GM12891 (cell line): ENCODE measurements around the gene KRTAP4-7.
"Not testable (repeated sequence)": the region's sequence is repeated elsewhere in the genome, so short reads cannot be mapped to it uniquely, and the experiment has no call there.

Experiments used
- DNase-seq: peaks from one replicate; pipeline ENCODE4 v3.0.0; 2011; ENCODE audit warnings: low spot score; ENCODE audit not compliant: insufficient read length
- FAIRE-seq: peaks from 2 replicates; lab custom pipeline; 2011; peaks lifted over from hg19 to GRCh38; lab: Jason Lieb, UNC
- PAX5 ChIP-seq: IDR thresholded peaks from 2 replicates; pipeline ENCODE4 v1.6.1; 2011; ENCODE audit warnings: low read length, moderate library complexity, mild to moderate bottlenecking; ENCODE audit not compliant: insufficient read depth, severe bottlenecking
- POLR2A ChIP-seq: IDR thresholded peaks from 2 replicates; pipeline ENCODE4 v1.6.1; 2011; ENCODE audit warnings: low read depth, low read length, control low read depth
- POLR2AphosphoS5 ChIP-seq: IDR thresholded peaks from 2 replicates; pipeline ENCODE4 v1.6.1; 2011; ENCODE audit warnings: low read depth, low read length, control low read depth
- POU2F2 ChIP-seq: IDR thresholded peaks from 2 replicates; pipeline ENCODE4 v1.6.1; 2011; ENCODE audit warnings: low read depth, mild to moderate bottlenecking, control low read depth, low read length, moderate library complexity
- SPI1 ChIP-seq: IDR thresholded peaks from 2 replicates; pipeline ENCODE4 v1.6.1; 2011; ENCODE audit warnings: low read depth, low read length, control low read depth
- TAF1 ChIP-seq: IDR thresholded peaks from 2 replicates; pipeline ENCODE4 v1.6.1; 2011; ENCODE audit warnings: low read depth, low read length, control low read depth

The KRTAP4-7 gene

GRCh38 chr17:41065829-41066624 is 17.9 kb upstream of the KRTAP4-7 start, which contains the start of gene KRTAP2-4:
KRTAP2-4 (minus strand) TSS chr17:41065879; CDS start chr17:41065845, 34 bp downstream.
- no peak for DNase-seq
- no peak for FAIRE-seq
- TF ChIP-seq POLR2AphosphoS5 (no peak), SPI1 (no peak), PAX5 (no peak), TAF1 (no peak), POLR2A (no peak)

GRCh38 chr17:41067281-41067680 is 16.7 kb upstream of the KRTAP4-7 start:
- no peak for DNase-seq
- no peak for TF ChIP-seq SPI1
- no peak for TF ChIP-seq POLR2A
- TF ChIP-seq PAX5: no peak
- TF ChIP-seq TAF1: no peak
- no peak for TF ChIP-seq POLR2AphosphoS5
- no peak for TF ChIP-seq POU2F2
- FAIRE-seq: no peak

- TF ChIP-seq POU2F2 (no peak), POLR2A (no peak), TAF1 (no peak), PAX5 (no peak), POLR2AphosphoS5 (no peak), SPI1 (no peak)
- FAIRE-seq: no peak
- DNase-seq: no peak
Observed at GRCh38 chr17:41069031-41069430, 14.9 kb upstream of the KRTAP4-7 start.

DNA sequence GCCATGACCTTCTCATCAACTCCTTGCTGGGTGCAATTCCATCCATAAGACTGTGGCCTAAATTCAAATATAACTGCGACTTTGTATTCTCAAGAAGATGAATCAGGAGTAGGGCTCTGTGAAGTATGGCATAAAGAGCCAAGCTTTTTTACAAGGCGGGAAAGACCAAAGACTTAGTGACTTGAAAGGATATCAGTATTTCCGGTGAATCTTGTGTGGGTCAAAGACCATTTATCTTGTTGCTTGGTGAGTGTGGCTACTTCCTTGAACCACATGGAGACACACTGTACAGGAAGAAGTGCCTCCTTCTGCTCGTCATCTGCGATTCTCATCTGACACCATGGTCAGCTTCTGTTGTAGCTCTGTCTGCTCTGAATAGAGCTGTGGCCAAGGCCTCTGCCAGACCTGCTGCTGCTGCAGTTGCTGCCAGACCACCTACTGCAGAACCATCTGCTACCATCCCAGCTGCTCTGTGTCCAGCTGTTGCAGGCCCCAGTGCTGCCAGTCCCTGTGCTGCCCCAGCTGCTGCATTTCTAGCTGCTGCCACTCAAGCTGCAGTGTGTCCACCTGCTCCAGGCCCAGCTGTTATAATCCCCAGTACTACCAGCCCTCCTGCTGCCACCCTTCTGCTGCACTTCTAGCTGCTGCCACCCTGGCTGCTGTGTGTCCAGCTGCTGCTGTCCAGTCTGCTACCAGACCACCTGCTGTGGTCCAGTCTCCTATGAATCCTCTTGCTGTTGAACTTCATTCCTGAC is 12.2 kb upstream of the KRTAP4-7 start:
- TF ChIP-seq PAX5 (no peak), TAF1 (no peak)
- no peak for DNase-seq
- no peak for FAIRE-seq

GRCh38 chr17:41073676-41074075 is 10.3 kb upstream of the KRTAP4-7 start:
- TF ChIP-seq POLR2A (no peak), POU2F2 (no peak), PAX5 (no peak), TAF1 (no peak), SPI1 (no peak), POLR2AphosphoS5 (no peak)
- DNase-seq (no peak), FAIRE-seq (no peak)

DNA sequence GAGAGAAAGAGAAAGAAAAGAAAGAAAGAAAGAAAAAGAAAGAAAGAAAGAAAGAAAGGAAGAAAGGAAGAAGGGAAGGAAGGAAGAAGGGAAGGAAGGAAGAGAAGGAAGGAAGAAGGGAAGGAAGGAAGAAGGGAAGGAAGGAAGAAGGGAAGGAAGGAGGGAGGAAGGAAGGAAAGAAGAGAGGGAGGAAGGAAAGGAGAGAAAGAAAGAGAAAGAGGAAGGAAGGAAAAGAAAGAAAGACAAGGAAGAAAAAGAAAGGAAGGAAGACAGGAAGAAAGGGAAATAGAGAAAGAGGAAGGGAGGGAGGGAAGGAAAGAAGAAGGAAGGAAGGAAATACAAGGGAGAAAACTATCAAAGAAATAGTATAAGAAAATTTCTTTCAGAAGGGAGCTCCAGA is 7.2 kb upstream of the KRTAP4-7 start:
- no peak for DNase-seq
- TF ChIP-seq POLR2A (no peak), PAX5 (no peak), TAF1 (no peak), SPI1 (no peak), POLR2AphosphoS5 (no peak)
- no peak for FAIRE-seq

DNA sequence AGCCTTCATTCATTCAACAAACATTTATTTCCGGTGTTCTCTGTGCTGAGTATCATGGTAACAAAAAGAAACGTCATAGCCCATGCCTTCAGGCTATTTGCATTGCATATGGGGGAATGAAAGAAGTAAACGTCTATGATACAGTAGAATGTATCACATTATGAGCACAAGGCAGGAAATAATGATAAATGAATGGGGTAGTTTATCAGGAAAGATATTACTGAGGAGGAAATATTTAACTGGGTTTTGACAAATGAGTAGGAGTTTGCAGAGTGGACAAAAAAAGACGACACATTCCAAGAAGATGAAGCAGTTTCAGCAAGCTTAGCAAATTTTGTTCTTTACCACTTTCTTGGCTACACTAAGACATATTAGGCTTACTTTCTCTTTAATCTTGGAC is 1.3 kb upstream of the KRTAP4-7 start:
- no peak for TF ChIP-seq POU2F2
- TF ChIP-seq POLR2A: no peak
- TF ChIP-seq SPI1: no peak
- TF ChIP-seq TAF1: no peak
- TF ChIP-seq PAX5: no peak
- no peak for TF ChIP-seq POLR2AphosphoS5
- DNase-seq (no peak), FAIRE-seq (no peak)

DNA sequence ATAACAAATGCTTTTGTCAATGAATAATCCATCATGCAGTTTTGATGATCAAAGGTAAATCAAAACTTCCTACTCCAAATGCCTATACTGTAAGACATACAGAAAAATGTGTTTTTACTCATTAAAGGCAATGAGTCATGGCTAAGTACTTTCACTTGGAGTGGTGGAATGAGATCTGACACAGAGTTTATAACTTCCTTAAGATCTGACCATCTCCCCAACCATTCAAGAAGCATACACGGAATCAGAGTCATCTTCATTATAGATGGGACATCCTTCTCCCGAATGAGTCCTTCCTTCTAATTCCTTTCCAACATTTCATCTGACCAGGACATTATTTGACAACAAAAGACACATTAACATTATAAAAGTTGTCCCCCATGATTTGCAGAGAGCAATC is 523 bp upstream of the KRTAP4-7 start:
- FAIRE-seq, DNase-seq: not testable (repeated sequence)

- not testable (repeated sequence) for FAIRE-seq, DNase-seq
Observed at GRCh38 chr17:41088760-41089352, 4.9 kb downstream of the KRTAP4-7 start.

DNA sequence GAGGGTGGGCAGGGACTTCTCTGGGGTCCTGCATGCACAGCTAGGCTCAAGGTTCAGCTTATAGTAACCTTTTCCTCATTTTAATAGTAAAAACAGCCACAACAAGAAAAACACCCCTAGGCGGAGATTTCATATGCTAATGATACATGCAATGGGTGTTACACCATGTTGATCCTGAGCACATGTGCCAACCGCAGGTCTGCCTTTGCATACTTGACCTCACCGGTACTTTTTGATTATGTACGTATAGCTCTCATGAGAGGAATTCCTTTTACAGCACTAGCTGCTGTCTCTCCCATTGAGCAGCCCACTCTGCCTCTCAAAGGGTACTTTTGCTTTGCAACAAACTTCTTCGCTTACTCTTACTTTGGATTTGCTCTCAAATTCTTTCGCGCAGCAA is 12.1 kb downstream of the KRTAP4-7 start:
- TF ChIP-seq POU2F2: no peak
- no peak for TF ChIP-seq POLR2AphosphoS5
- TF ChIP-seq TAF1: no peak
- no peak for TF ChIP-seq POLR2A
- no peak for TF ChIP-seq PAX5
- TF ChIP-seq SPI1: no peak
- FAIRE-seq: no peak
- DNase-seq: no peak
